Measurements from ENCODE around the gene ASCL4. TPM values are rescaled to one million over a fixed set of nuclear protein-coding genes. Genes with fewer than 3 reads are reported as not detected.
"Not testable (repeated sequence)": the region's sequence is repeated elsewhere in the genome, so short reads cannot be mapped to it uniquely, and the experiment has no call there.

Gene ASCL4, protein sequence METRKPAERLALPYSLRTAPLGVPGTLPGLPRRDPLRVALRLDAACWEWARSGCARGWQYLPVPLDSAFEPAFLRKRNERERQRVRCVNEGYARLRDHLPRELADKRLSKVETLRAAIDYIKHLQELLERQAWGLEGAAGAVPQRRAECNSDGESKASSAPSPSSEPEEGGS
- total RNA-seq = not detected
- polyA plus RNA-seq = under 1 TPM in 1 of 3 donors, not detected in 2; 0.06 TPM

DNA sequence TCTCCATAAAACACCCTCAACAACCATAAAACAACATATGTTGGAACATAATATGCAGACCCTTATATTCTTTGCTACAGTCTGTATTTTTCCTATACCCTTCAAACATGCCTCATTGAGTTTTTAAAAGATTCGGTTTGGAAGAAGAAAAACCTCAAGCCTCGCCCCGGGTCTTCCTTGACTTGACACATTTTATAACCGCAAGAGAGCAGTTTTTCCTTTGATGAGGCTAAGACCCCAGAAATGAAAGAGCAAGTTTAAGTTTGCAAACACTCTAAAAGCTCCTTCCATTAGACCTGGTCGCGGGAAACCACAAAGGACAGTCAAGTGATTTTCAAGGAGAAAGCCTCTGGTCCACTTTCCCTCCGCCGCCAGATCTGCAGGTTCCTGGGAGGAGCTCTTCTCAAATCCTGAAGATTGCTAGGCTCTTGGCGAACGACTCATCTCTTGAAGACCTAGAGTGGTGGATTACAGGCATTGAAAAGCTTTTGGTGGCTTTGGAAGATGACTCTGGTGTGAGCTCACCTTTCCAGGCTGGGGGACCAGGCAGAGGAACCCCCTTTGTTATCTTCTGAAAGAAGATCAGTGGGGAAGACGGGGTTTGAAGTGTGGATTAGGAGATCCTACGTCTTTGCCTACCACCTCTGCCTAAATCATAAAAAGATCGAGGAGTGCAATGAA lies at the start of gene ASCL4:
ASCL4 (plus strand) TSS at position 356 of the 681 bp plus-strand sequence. CDS start 515 bp downstream, outside the sequence.
- Histone ChIP-seq H3K9me3 (no peaks in the 10 kb centered on the region), H3K27ac (no peak within 1 kb of the TSS), H3K36me3 (no peaks in the 10 kb centered on the region), H3K27me3 (peaks cover 6 to 56% (median 25%) of the 10 kb centered on the region in 3 donors), H3K4me3 (peak within 1 kb of the TSS in 2 of 4 donors; percentile 26), H3K4me1 (peaks cover 0 to 8% (median 2%) of the 10 kb centered on the region in 4 donors)
- no peak for DNase-seq
- intact Hi-C loops (cut with DNase I) = no loop called here
- WGBS, 2 donors = 42 to 49% methylated on average over 13 of the region's 13 CpGs
- no peak for TF ChIP-seq POLR2AphosphoS5 (IDR thresholded peaks at IDR 0.05)
- TF ChIP-seq EP300 (IDR thresholded peaks at IDR 0.05) = no peak
- TF ChIP-seq, protein P1, sequence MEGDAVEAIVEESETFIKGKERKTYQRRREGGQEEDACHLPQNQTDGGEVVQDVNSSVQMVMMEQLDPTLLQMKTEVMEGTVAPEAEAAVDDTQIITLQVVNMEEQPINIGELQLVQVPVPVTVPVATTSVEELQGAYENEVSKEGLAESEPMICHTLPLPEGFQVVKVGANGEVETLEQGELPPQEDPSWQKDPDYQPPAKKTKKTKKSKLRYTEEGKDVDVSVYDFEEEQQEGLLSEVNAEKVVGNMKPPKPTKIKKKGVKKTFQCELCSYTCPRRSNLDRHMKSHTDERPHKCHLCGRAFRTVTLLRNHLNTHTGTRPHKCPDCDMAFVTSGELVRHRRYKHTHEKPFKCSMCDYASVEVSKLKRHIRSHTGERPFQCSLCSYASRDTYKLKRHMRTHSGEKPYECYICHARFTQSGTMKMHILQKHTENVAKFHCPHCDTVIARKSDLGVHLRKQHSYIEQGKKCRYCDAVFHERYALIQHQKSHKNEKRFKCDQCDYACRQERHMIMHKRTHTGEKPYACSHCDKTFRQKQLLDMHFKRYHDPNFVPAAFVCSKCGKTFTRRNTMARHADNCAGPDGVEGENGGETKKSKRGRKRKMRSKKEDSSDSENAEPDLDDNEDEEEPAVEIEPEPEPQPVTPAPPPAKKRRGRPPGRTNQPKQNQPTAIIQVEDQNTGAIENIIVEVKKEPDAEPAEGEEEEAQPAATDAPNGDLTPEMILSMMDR (IDR thresholded peaks at IDR 0.05) = no peak
- no peak for TF ChIP-seq POLR2A (IDR thresholded peaks at IDR 0.05)

DNA sequence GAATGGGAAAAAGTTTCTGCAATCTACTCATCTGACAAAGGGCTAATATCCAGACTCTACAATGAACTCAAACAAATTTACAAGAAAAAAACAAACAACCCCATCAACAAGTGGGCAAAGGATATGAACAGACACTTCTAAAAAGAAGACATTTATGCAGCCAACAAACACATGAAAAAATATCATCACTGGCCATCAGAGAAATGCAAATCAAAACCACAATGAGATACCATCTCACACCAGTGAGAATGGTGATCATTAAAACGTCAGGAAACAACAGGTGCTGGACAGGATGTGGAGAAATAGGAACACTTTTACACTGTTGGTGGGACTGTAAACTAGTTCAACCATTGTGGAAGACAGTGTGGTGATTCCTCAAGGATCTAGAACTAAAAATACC lies 47.2 kb upstream of the ASCL4 start:
- WGBS, 2 donors = 54 to 58% methylated on average over 1 of the region's 1 CpG
- H3K9me3 ChIP-seq; H3K4me1 ChIP-seq; H3K36me3 ChIP-seq; DNase-seq; H3K27ac ChIP-seq; H3K27me3 ChIP-seq; intact Hi-C loops (cut with DNase I); H3K4me3 ChIP-seq: not testable (repeated sequence)

DNA sequence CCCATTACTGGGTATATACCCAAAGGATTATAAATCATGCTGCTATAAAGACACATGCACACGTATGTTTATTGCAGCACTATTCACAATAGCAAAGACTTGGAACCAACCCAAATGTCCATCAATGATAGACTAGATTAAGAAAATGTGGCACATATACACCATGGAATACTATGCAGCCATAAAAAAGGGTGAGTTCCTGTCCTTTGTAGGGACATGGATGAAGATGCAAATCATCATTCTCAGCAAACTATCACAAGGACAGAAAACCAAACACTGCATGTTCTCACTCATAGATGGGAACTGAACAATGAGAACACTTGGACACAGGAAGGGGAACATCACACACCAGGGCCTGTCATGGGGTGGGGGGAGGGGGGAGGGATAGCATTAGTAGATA lies 46.8 kb upstream of the ASCL4 start:
- H3K36me3 ChIP-seq; H3K4me1 ChIP-seq; H3K27ac ChIP-seq; H3K27me3 ChIP-seq; H3K4me3 ChIP-seq; intact Hi-C loops (cut with DNase I); H3K9me3 ChIP-seq; DNase-seq: not testable (repeated sequence)
- WGBS, 2 donors = no CpG with 5 or more reads among the region's 1 CpG

DNA sequence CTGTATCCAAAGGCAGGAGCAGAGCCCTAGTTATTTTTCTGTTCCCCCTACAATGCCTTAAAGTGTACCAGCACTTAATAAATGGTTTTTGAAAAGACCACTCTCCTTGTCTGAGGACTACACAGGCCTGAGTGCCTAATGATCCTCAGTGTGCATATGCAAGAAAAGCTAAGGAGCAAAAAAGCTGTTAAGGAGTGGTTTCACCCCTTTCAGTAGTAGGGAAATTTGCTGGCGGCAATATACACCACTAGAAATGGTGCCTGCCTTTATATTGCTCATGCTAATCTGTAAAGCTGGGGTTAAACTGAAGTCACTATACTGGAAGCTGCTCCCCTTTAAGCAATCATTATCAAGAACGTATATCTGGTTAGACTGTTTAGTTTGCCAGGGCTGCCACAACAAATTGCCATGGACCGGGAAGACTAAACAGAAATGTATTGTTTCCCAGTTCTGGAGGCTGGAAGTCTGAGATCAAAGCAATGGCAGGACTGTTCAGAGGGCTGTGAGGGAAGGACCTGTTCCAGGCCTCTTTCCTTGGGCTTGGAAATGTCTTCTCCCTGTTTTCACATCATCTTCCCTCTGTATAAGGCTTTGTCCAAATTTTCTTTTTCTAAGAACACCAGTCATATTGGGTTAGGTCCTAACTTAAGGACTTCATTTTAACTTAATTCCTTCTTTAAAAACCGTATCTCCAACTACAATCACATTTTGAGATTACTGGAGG lies 43.7 kb upstream of the ASCL4 start:
- TF ChIP-seq POLR2A (IDR thresholded peaks at IDR 0.05) (no peak), POLR2AphosphoS5 (IDR thresholded peaks at IDR 0.05) (no peak), EP300 (IDR thresholded peaks at IDR 0.05) (no peak)
- TF ChIP-seq, protein P1 (IDR thresholded peaks at IDR 0.05) = no peak

DNA sequence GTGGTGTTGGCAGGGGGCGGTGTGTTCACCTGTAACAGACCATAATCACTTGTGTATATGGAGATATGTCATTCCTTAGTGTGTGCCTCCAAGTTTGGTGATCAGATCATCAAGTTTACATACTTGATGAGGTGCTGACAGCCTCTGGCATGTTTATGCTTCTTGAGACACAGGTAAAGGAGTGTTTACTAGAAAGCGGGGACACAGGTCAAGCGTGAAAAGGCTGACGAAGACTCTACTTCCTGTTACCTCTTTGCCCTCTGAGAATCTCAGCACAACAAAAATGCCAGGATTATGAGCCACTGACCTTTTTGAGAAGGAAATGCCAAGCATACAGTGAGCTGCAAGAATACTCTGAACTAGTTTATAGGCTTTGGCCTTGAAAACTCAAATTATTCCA lies 43.1 kb upstream of the ASCL4 start:
- no peaks in the 10 kb centered on the region for H3K4me1 ChIP-seq
- H3K9me3 ChIP-seq = no peaks in the 10 kb centered on the region
- H3K4me3 ChIP-seq = no peak overlapping the region
- TF ChIP-seq POLR2A (IDR thresholded peaks at IDR 0.05) = no peak
- no peak for TF ChIP-seq EP300 (IDR thresholded peaks at IDR 0.05)
- TF ChIP-seq, protein P1 (IDR thresholded peaks at IDR 0.05) = no peak
- no peak for TF ChIP-seq POLR2AphosphoS5 (IDR thresholded peaks at IDR 0.05)
- WGBS, 2 donors = 64 to 75% methylated on average over 4 of the region's 4 CpGs
- no peak overlapping the region for H3K27ac ChIP-seq
- H3K36me3 ChIP-seq = peaks cover 0 to 42% (median 19%) of the 10 kb centered on the region in 4 donors
- DNase-seq = no peak
- intact Hi-C loops (cut with DNase I) = no loop called here
- no peaks in the 10 kb centered on the region for H3K27me3 ChIP-seq

More for the DNA sequence above, 43.7 kb upstream of the ASCL4 start:
- H3K4me1 ChIP-seq = no peaks in the 10 kb centered on the region
- WGBS, 2 donors = 32 to 75% methylated on average over 4 of the region's 4 CpGs
- no peak for DNase-seq
- intact Hi-C loops (cut with DNase I) = no loop called here
- no peaks in the 10 kb centered on the region for H3K9me3 ChIP-seq
- peaks cover 0 to 36% (median 14%) of the 10 kb centered on the region in 4 donors for H3K36me3 ChIP-seq
- no peak overlapping the region for H3K27ac ChIP-seq
- no peak overlapping the region for H3K4me3 ChIP-seq
- no peaks in the 10 kb centered on the region for H3K27me3 ChIP-seq
